NK-92 (cell line): ENCODE measurements around the gene HEBP1.

ENCODE experiments used
- DNase-seq: peaks from one replicate; lab custom pipeline; 2025; ENCODE audit not compliant: unreplicated experiment; lab: John Stamatoyannopoulos, UW

HEBP1 gene

DNA sequence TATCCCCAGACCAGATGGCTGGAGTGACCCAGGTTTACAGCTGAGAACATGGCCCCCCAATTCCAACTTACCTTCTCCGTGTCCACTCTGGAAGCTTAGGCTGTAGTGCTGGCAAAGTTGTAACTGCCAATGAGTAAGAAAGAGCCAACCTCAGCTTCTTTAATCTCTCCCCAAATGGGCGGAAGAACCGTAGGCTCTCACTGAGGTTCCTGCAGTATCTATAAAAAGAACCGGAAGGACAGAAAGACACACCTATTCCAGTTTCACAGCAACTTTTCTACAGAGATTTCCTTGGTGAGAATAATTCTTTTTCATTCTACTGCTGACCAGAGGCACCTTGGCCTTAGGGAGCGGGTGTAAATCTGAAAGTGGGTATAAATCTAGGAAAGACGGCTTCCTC lies 48.0 kb downstream of the HEBP1 start, which contains the start of gene GPRC5D:
Gene GPRC5D (minus strand): TSS at position 135 of the 400 bp plus-strand sequence. CDS start 1,786 bp downstream, outside the sequence.
- DNase-seq, result no peak

DNA sequence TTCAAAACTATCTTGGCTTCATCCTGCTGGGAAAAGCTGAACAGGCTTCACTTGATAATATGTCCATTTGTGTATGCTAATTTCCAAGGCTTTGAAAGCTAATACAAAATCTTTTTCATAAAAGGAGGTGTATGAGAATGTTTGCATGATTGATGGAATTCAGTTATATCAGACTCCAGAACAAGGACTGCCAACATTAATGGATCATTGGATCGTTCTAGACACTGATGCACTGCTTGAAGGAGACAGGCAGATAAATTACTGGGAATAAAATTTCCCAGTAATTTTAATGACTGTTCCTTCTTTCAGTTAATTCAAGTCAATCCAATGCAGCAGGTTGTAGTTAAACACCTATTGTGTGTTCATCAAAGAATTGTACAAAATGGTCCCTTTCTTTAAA lies 48.6 kb downstream of the HEBP1 start:
- no peak for DNase-seq

DNA sequence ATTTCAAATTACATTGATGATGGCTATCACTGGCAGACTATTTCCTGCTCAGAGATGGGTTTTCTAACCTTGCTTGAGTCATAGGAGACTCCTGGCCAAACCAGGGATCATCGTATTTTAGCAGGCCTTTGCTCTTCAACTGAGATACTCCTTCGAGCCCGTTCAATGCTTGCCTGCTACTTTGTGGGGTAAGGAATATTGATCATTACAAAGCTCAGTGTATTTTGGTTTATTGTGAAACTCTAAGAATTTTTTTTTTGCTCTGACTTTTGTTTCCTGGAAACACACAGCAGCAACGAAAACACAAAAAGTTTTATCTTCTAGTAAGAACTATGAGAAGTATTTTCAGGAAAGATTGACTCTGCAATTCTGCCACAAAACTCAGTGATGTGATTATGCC lies 52.2 kb downstream of the HEBP1 start:
- DNase-seq, result no peak

DNA sequence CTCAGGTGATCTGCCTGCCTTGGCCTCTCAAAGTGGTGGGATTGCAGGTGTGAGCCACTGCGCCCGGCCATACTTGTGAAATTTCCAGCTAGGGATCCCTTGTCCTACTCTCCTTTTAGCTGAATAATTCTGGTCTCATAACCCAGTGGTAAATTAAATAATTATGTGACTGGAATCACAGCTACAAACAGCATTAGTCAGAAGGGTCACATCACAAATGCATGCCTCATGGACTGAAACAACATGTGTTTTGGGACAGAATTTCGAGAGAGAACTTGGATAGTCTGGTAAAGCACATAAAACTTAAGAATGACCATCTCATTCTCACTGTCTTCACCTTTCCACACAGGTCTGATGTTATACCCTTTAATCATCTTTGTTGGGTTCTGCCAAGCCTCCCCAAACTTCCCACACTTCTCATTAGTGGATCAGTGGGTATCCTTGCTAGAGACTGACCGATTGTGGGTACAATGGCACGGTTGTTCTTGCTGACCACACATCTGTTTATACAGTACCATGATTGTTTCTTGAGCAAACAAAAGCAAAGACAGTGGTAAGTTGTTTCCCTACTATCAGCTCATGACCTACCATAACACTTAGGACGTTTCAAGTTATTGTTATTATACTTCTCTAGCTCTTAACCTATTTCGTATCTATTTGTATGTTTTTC lies 53.2 kb downstream of the HEBP1 start:
- DNase-seq, result no peak

DNA sequence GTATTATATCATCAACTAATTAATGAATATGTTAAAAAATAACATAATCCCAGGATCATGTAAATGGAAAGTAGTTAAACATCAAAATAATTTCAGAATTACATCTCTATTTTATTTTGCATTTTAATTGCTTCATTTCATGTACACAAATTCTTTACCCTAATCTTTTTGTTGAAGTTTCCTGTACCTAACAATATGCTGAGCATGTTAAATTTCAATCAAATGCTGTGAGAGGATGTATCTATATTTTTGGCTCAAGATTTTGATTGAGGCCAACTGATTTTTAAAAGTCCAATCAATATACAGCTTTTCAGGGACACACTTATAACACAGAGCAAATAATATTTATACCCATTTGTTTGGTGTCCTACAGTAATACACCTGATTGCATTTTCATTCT lies 54.5 kb downstream of the HEBP1 start:
- no peak for DNase-seq

DNA sequence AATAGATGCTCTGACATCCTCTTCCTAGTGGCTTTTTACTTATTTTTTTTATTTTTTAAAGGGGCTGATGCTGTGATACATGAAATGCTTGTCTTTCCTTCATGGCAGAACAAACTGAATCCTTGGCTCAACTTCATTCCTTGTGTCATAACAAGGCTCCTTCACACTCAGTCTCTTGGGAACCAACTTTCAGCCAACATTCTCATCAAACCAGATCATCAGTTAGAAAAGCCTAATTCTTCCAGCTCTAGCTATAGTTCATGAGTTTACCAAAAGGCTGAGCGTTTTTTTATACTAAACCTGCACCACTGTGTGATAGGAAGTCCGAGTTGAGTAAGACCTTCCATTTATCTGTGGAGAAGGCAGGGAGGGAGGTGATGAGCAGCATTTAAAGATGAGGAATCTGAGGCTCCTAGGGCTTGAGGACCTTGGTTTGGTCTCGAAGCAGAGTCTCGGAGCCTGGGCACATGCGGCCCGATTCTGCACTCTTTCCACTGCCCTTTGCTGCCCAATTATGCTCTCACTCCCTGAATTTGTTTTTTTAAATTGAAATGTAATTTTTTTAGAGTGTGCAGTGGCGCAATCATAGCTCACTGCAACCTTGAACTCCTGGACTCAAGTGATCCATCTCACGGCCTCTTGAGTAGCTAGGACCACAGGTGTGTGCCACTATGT lies 56.3 kb downstream of the HEBP1 start:
- no peak for DNase-seq

DNA sequence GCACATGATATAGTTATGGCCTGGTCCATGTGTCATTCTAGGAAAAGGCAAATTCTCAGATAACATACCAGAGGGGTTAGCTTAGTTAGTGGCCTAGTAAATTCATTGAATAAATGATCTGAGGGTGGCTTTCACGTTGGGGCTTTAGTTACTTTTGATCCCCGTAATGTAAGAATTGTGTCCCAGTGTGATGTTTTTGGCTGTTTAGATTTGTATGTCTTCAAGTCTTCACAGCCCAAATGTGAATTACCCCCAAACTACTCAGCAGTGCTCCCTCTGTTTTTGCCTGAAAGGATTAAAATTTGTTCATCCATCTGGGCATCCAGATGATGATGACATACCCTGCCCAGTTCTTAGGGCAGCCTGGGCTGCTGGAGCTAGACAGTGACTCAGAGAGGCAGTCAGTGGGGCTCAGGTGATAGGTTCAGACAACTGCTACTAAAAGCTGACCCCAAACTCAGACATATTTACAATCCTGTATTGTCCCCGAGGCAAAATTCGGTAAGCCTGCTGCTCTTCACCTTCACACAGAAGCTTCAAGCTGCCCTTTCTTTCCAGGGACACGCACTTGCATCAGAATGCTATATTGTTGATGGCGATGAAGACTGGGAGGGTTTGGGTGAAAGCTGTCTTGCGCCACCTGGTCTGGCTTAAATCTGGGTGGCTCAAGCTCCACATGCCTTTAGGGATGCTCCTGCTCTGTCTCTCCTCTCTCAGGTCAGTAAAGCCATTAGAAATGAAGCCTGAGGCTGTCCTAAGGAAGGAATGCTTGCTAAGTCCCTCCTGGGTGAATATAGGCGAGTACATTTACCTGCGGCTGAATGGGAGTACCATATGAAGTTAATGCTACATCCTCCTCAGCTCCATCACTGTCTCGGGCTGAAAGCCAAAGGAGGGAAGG lies 58.4 kb downstream of the HEBP1 start:
- no peak for DNase-seq

DNA sequence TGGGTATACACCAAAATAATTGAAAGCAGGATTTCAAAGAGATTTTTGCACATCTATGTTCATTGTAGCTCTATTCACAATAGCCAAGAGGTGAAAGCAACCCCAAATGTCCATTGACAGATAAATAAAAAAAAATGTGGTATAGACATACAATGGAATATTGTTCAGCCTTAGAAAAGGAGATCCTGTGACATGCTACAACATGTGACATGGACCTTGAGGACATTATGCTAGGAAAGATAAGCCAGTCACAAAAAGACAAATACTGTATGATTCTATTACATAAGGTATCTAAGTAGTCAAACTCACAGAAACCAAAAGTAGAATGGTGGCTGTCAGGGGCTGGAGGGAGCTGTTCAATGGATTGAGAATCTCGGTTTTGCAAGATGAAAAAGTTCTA lies 60.2 kb downstream of the HEBP1 start:
- DNase-seq, result no peak

DNA sequence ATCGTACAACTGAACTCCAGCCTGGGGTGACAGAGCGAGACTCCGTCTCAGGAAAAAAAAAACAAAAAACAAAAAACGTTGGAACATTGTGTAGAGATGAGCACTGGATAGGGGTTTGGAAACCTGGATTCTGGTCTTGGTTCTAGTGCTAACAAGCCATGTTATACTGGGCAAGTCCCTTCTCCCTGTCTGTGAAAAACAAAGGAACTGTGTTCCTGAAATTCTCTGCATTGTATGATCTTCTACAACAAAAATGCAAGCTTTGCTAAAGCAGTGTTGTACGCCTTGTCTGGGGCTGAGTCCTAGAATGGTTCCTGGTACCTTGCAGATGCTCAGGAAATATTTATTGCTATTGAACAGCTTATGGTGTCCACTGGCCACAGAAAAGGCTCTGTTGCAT lies 61.5 kb downstream of the HEBP1 start:
- no peak for DNase-seq

DNA sequence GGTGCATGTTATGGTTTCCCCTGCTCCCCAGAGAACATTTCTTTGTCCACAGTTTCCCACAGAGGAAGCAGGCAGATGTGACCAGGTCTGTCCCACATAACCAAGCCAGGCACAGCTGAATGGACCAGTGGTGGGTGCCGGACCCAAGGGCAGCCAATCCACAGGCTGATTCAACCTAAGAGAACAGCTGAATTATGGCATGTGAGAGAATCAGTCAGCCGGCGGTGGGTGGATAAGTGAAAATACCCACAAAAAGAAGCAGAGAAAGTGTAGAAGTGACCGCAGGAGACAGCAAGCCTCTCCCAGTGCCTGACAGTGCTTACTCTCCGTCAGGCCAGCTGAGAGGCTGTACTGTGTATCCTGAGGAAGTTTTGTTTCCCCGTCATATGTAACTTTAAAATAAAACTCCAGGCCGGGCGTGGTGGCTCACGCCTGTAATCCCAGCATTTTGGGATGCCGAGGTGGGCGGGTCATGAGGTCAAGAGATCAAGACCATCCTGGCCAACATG lies 63.0 kb downstream of the HEBP1 start:
- DNase-seq, result no peak

DNA sequence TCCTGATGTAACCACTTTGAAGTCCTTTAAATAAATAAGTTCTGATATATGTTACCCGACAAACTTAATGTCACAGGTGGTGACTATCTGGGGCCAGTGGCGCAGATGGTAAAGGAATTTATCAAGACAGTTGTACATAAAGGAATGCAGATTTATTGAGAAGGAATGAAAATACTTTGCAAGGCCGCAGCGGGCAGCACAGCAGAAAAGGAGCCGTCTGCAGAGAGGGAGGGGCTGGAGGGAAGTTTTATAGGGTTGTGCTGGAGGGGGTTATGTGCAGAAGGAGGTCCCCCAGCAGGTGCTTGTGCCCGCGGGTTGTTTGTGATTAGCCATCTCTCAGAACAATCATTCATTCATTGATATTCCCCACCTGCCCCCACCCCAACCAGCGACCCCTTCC lies 65.5 kb downstream of the HEBP1 start:
- DNase-seq, result no peak

DNA sequence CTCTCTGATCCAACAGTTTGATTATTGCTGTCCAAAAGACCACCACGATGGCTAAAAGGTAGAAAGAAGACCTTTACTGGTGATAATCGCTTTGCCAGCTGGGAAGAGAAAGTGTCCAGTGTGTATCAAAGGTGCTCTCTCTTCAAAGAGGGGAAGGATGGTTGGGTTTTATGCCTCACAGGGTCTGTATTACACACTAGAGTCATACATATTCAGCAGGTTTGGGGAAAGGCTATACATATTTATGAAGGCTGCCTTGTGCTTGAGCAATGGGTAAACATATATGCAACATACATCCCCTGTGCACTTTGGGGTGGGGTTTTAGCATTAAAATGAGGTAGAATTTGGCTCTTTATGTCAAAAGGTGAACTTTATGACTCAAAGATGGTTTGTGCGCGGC lies 66.3 kb downstream of the HEBP1 start:
- no peak for DNase-seq

DNA sequence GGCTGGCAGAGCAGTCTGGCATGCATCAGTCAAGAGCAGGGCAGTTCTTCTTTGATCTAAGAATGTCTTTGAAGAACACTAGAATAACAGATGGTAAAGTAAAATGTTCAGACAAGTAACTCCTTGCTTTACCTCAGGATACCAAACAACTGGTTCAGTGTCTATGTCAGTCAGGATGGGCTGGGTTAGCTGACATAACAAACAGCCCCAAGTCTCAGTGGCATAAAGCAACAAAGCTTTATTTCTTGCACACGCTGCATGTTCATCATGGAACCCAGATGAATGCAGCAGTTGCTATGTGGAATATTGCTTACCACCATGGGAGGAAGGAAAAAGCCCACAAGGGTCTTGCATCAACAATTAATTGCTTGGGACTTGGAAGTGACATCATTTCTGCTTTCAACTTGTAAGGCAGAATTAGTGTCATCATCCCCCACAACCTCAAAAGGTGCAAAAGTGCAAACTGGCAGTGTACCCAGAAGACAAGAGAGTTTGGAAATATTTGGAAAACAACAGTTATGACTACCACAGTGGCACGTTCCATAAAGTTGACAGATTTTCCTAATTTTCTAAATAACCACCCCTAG lies 69.3 kb downstream of the HEBP1 start:
- DNase-seq, result no peak

DNA sequence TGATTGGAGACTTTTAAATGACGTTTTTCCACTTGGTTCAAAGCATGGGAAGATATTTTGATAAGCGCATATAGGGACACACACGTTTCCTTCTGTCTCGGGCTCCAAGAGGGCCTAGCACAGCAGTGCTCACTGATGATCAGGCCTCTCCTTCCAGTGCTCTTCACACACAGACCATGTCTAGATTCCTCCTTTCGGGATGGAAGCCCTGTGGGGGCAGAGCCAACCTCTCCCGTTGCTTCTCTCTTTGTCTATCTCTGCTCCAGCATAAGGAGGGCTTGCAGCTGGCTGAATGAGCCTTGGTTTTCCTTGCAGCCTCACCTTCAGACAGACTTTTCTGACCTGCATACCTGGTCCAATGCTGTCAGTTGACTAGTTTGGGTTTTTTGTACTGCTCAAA lies 70.4 kb downstream of the HEBP1 start:
- no peak for DNase-seq

DNA sequence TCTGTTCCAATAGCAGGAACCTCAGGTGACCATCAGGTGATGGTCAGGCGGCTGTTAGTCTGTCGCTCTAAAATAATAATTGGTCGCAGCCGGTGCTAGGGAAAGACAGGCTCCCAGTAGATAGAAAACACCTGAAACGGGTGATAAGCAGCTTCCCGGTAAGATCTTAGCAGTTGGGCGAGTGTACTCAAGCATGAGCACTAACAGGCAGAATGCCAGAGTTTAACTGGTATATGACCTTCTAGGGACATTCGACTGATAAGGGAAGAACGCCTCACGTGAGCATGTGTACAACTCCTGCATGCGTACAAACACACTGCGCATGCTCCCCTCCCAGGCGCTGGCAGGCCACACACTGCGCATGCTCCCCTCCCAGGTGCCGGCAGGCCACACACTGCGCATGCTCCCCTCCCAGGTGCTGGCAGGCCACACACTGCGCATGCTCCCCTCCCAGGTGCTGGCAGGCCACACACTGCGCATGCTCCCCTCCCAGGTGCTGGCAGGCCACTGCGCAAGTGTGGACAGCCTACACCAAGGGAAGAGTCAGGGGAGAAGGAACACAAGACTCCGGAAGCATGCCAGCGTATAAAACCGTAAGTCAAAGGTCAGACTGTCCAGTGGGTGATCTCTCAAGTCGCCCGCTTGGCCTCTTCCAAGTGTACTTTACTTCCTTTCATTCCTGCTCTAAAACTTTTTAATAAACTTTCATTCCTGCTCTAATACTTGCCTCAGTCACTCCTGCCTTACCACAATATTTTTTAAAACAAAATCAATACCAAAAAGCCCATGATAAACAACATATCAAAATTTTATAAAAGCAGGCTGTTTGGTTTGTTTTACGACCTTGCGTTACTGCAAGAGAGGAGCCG lies 72.6 kb downstream of the HEBP1 start:
- DNase-seq, result no peak

DNA sequence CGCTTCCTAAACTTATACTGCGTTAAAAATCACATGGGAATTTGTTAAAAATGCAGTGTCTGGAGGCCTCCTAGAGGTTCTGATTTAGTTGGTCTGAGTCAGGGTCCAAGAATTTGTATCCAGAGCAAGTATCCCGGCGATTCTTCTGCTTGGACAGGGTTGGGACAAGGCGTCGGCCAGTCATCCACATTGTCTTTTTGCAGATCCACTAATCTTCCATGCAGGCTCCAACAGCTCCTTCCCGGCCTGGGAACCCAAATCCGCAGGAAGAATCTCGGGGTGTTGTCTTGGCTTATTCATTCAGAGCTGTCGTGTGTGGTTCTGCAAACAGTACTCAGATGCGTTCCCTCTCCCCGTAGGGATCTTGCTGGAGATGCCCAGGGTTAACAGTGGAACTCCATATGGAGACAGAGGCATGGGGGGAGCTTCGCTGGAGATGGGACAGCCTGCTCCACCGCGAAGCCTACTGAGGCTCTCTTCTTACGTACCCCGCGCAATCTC lies 73.4 kb downstream of the HEBP1 start:
- DNase-seq, result no peak

DNA sequence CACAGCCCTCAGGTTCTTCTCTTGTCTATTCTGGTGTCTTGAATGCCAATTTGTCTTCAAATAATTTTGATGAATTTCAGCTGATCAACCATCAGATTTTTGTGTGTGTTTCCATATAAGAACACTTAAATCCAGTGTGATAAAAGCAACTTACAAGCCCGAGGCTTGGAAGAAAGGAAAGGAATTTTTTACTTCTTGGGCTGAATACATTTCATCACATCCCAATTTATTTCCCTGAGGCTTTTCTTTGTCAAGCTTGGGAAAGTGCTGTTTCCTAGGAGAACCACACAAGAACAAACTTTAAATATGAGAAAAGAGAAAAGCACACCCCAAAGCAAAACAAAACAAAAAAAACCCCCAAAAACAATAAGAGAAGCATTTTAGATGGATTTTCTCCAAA lies 74.7 kb downstream of the HEBP1 start:
- DNase-seq, result no peak
